Caco-2 (cell line): ENCODE measurements around the gene MRPS6. TPM values are rescaled to one million over a fixed set of nuclear protein-coding genes. Genes with fewer than 3 reads are reported as not detected.

Source experiments
- BruUV-seq: library from RNA; stranded (reverse); fragments of 400-500 nt; replicated peaks from 2 replicates; lab custom pipeline; 2021; lab: Mats Ljungman, UMichigan
- CTCF ChIA-PET: fragments of 300-600 bp; sonication (Branson Sonifier 250); formaldehyde crosslinking; loops from one replicate; lab custom pipeline; 2022; ENCODE audit warnings: antibody characterized with exemption; lab: Charles Lee
- POLR2A ChIA-PET: fragments of 300-600 bp; sonication (Branson Sonifier 250); formaldehyde crosslinking; loops from one replicate; lab custom pipeline; 2022; ENCODE audit warnings: antibody characterized with exemption; lab: Charles Lee
- DNase-seq, 2 experiments: peaks; one replicate each; pipeline versions ENCODE4 v3.0.0 to v3.0.0-alpha.2; 2020 to 2022
- H3K27me3 ChIP-seq: replicated peaks from 2 replicates; pipeline ENCODE4 v1.6.0; 2011; ENCODE audit warnings: low read length; ENCODE audit not compliant: control insufficient read depth, insufficient read depth
- H3K36me3 ChIP-seq: 2 replicates; pipeline ENCODE4 v1.5.1; 2011; ENCODE audit warnings: low read length; ENCODE audit not compliant: control insufficient read depth, insufficient read depth
- H3K4me1 ChIP-seq: fragments of 250-450 bp; sonication (Bioruptor Pico); 2 replicates; pipeline ENCODE4 v1.5.1; 2020; ENCODE audit warnings: mild to moderate bottlenecking
- H3K4me3 ChIP-seq: 2 replicates; pipeline ENCODE4 v1.5.1; 2011; ENCODE audit warnings: low read depth, mild to moderate bottlenecking, control low read depth, low read length
- H3K9me3 ChIP-seq: fragments of 250-450 bp; sonication (Bioruptor Pico); 2 replicates; pipeline ENCODE4 v1.5.1; 2020; ENCODE audit warnings: mild to moderate bottlenecking, moderate library complexity
- H3K27ac Mint-ChIP-seq: one replicate; pipeline ENCODE4 v1.8.0; 2022; ENCODE audit warnings: mixed read lengths; ENCODE audit not compliant: unreplicated experiment
- H3K27me3 Mint-ChIP-seq: one replicate; pipeline ENCODE4 v1.8.0; 2022; ENCODE audit warnings: mixed read lengths; ENCODE audit not compliant: insufficient read depth, unreplicated experiment
- H3K36me3 Mint-ChIP-seq: one replicate; pipeline ENCODE4 v1.8.0; 2022; ENCODE audit warnings: mild to moderate bottlenecking, mixed read lengths; ENCODE audit not compliant: insufficient read depth, unreplicated experiment
- H3K4me1 Mint-ChIP-seq: one replicate; pipeline ENCODE4 v1.8.0; 2022; ENCODE audit warnings: low read depth, mixed read lengths; ENCODE audit not compliant: unreplicated experiment
- H3K4me3 Mint-ChIP-seq: one replicate; pipeline ENCODE4 v1.8.0; 2022; ENCODE audit warnings: mild to moderate bottlenecking, moderate library complexity, mixed read lengths; ENCODE audit not compliant: unreplicated experiment
- H3K9me3 Mint-ChIP-seq: one replicate; pipeline ENCODE4 v1.8.0; 2022; ENCODE audit warnings: mixed read lengths; ENCODE audit not compliant: unreplicated experiment
- CTCF ChIP-seq, 2 experiments: fragments of 200-600 bp in 1 of 2; IDR thresholded peaks; 1 replicate in 1 of 2; 2 replicates in 1 of 2; pipeline versions ENCODE4 v1.5.1 to v1.8.0; 2011 to 2022; ENCODE audit warnings: antibody characterized with exemption in 1 of 2, control low read depth in 1 of 2, inconsistent platforms in 1 of 2, low read depth in 1 of 2, low read length in 1 of 2, mild to moderate bottlenecking in 1 of 2, moderate library complexity in 1 of 2; ENCODE audit not compliant: insufficient read depth in 1 of 2, severe bottlenecking in 1 of 2, unreplicated experiment in 1 of 2
- intact Hi-C: fragments of 100-400 bp; cut with micrococcal nuclease; formaldehyde crosslinking; loops from one replicate; pipeline ENCODE4 v1.10.0; 2022; ENCODE audit not compliant: unreplicated experiment
- total RNA-seq: library from RNA; stranded (reverse); gene quantifications from 2 replicates; pipeline ENCODE4 v1.2.3, GENCODE V29; 2022

The MRPS6 gene
- total RNA-seq, 1 experiment from 2014 or later = 104 TPM

- no peaks in the 10 kb centered on the region for H3K36me3 Mint-ChIP-seq
- no peaks in the 10 kb centered on the region for H3K4me1 ChIP-seq
These were observed 106.0 kb downstream of the MRPS6 start for GRCh38 chr21:34179204-34179935.

DNA sequence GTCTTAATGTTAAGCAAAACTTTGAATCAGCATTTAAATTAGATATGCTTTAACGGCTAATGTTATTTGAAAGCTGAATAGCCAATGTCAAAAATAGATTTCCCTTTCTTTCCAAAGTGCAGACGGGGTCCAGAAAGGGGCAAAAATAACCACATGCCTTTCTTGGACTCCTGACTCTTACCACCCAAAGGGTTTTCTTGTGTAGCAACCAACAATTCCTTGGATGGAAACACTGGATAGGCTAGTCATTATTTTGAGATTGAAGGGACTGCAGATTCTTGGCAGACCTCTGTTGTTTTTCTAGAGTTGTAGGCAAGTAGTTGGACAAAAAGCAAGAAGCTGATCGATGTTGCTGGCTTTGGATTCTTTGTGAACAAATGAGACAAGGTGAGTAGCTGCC is 107.0 kb downstream of the MRPS6 start:
- no peaks in the 10 kb centered on the region for H3K36me3 ChIP-seq
- no peak overlapping the region for H3K4me3 ChIP-seq
- POLR2A ChIA-PET = no interaction called here
- no peak for DNase-seq
- H3K4me1 ChIP-seq = no peaks in the 10 kb centered on the region
- intact Hi-C loops = no loop called here
- no peak overlapping the region for H3K4me3 Mint-ChIP-seq
- no peaks in the 10 kb centered on the region for H3K4me1 Mint-ChIP-seq
- peaks cover 4% of the 10 kb centered on the region for H3K9me3 Mint-ChIP-seq
- BruUV-seq = no TSS peak
- H3K27me3 Mint-ChIP-seq = no peaks in the 10 kb centered on the region
- no peaks in the 10 kb centered on the region for H3K9me3 ChIP-seq
- H3K27me3 ChIP-seq = no peaks in the 10 kb centered on the region
- CTCF ChIA-PET = no interaction called here
- H3K36me3 Mint-ChIP-seq = no peaks in the 10 kb centered on the region
- no peak for TF ChIP-seq CTCF (IDR thresholded peaks at IDR 0.05; ENCODE audit: insufficient read depth in 1 of 2, low read depth in 1 of 2, low read length in 1 of 2, severe bottlenecking in 1 of 2, unreplicated experiment in 1 of 2)
- no peak overlapping the region for H3K27ac Mint-ChIP-seq

More at GRCh38 chr21:34179204-34179935, 106.0 kb downstream of the MRPS6 start:
- Mint-ChIP-seq H3K4me1 (no peaks in the 10 kb centered on the region), H3K9me3 (peaks cover 14% of the 10 kb centered on the region), H3K27ac (no peak overlapping the region), H3K27me3 (no peaks in the 10 kb centered on the region), H3K4me3 (no peak overlapping the region)
- H3K36me3 ChIP-seq = no peaks in the 10 kb centered on the region
- TF ChIP-seq CTCF (IDR thresholded peaks at IDR 0.05; ENCODE audit: insufficient read depth in 1 of 2, low read depth in 1 of 2, low read length in 1 of 2, severe bottlenecking in 1 of 2, unreplicated experiment in 1 of 2) = no peak
- peaks cover 4% of the 10 kb centered on the region; the same call in 1 of the 2 replicates for H3K9me3 ChIP-seq
- no peak overlapping the region for H3K4me3 ChIP-seq
- intact Hi-C loops = no loop called here
- no TSS peak for BruUV-seq
- ChIA-PET POLR2A (no interaction called here), CTCF (no interaction called here)
- no peak for DNase-seq
- H3K27me3 ChIP-seq = no peaks in the 10 kb centered on the region

DNA sequence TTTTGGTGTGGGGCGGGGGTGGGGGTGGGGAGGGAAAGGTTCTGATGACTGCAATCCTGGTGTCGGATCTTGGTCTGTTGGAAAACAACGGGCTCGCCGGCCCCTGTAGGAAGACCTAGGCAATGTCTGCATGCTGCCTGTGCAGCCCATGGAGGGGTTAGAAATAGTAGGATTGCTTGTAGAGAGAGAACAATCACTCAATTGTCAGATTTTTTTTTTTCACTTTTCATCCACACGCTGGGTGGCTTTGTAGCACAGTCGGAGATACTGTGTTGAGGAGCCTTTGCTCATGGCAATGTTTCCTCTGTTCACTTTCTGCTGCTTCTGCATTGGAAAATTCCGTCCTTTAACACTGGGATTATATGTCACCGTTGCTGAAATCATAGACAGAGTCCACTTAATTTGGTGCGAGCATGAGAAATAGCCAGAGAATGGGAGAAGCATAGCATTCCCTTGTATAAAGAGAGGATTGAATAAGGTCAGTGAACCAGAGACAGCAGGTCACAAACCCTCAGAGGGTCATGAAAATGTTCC is 107.5 kb downstream of the MRPS6 start:
- Histone ChIP-seq H3K9me3 (no peaks in the 10 kb centered on the region), H3K27me3 (no peaks in the 10 kb centered on the region), H3K4me3 (no peak overlapping the region), H3K36me3 (no peaks in the 10 kb centered on the region), H3K4me1 (no peaks in the 10 kb centered on the region)
- Mint-ChIP-seq H3K27me3 (no peaks in the 10 kb centered on the region), H3K9me3 (no peaks in the 10 kb centered on the region), H3K4me1 (no peaks in the 10 kb centered on the region), H3K4me3 (no peak overlapping the region), H3K27ac (no peak overlapping the region), H3K36me3 (no peaks in the 10 kb centered on the region)
- no peak for TF ChIP-seq CTCF (IDR thresholded peaks at IDR 0.05; ENCODE audit: insufficient read depth in 1 of 2, low read depth in 1 of 2, low read length in 1 of 2, severe bottlenecking in 1 of 2, unreplicated experiment in 1 of 2)
- DNase-seq = no peak
- POLR2A ChIA-PET = no interaction called here
- CTCF ChIA-PET = no interaction called here
- BruUV-seq = no TSS peak
- intact Hi-C loops = no loop called here
